IMR-90 (cell line): Measurements from ENCODE around the gene SAT1. TPM values are rescaled to one million over a fixed set of nuclear protein-coding genes. Genes with fewer than 3 reads are reported as not detected.

Experiments
- ATAC-seq: fragments of 200-7000 bp; cut with Tn5 transposase; 2 replicates; pipeline ENCODE4 v1.9.1; 2020; ENCODE audit warnings: low read depth, mild to moderate bottlenecking, moderate library complexity
- BruUV-seq: library from RNA; stranded (reverse); fragments of 400-500 nt; replicated peaks from 2 replicates; lab custom pipeline; 2021; lab: Mats Ljungman, UMichigan
- CTCF ChIA-PET: fragments of 300-600 bp; formaldehyde crosslinking; extraction: SDS; loops from one replicate; lab custom pipeline; 2021; ENCODE audit warnings: antibody characterized with exemption; lab: Yijun Ruan, JAX
- POLR2A ChIA-PET: fragments of 300-600 bp; sonication (Branson Sonifier 250); formaldehyde crosslinking; loops from one replicate; lab custom pipeline; 2022; ENCODE audit warnings: antibody characterized with exemption; ENCODE audit not compliant: unreplicated experiment; lab: Charles Lee
- DNase-seq: peaks from one replicate; pipeline ENCODE4 v3.0.0; 2013
- H2AFZ ChIP-seq: replicated peaks from 2 replicates; pipeline ENCODE3; 2013; ENCODE audit warnings: low read length, mild to moderate bottlenecking; ENCODE audit not compliant: poor library complexity
- H2AK5ac ChIP-seq: 2 replicates; pipeline ENCODE4 v1.6.1; 2013; ENCODE audit warnings: low read depth, low read length, inconsistent platforms
- H2AK9ac ChIP-seq: replicated peaks from 2 replicates; pipeline ENCODE3; 2013; ENCODE audit warnings: mild to moderate bottlenecking, low read depth, low read length, moderate library complexity; ENCODE audit not compliant: poor library complexity
- H2BK120ac ChIP-seq: 2 replicates; pipeline ENCODE4 v1.6.1; 2013; ENCODE audit warnings: low read depth, low read length, inconsistent platforms
- H2BK15ac ChIP-seq: 3 replicates; pipeline ENCODE4 v1.6.1; 2013; ENCODE audit warnings: low read depth, low read length, inconsistent platforms
- H2BK20ac ChIP-seq: 2 replicates; pipeline ENCODE4 v1.6.1; 2013; ENCODE audit warnings: low read depth, mild to moderate bottlenecking, inconsistent platforms, low read length, moderate library complexity
- H2BK5ac ChIP-seq: 2 replicates; pipeline ENCODE4 v1.6.1; 2013; ENCODE audit warnings: mild to moderate bottlenecking, low read depth, low read length, inconsistent platforms; ENCODE audit not compliant: poor library complexity, severe bottlenecking
- H3K14ac ChIP-seq: replicated peaks from 2 replicates; pipeline ENCODE4 v1.6.1; 2013; ENCODE audit warnings: low read depth, low read length, inconsistent platforms
- H3K18ac ChIP-seq: 2 replicates; pipeline ENCODE4 v1.6.1; 2013; ENCODE audit warnings: low read depth, low read length, control low read depth
- H3K23ac ChIP-seq: 2 replicates; pipeline ENCODE4 v1.6.1; 2013; ENCODE audit warnings: low read depth, low read length, inconsistent platforms
- H3K27ac ChIP-seq: 2 replicates; pipeline ENCODE4 v1.5.1; 2013; ENCODE audit warnings: mild to moderate bottlenecking, control low read depth, low read length; ENCODE audit not compliant: insufficient read depth
- H3K27me3 ChIP-seq: 2 replicates; pipeline ENCODE4 v1.6.1; 2013; ENCODE audit warnings: low read length; ENCODE audit not compliant: control insufficient read depth, insufficient read depth
- H3K36me3 ChIP-seq: 2 replicates; pipeline ENCODE4 v1.6.1; 2013; ENCODE audit warnings: low read length, mixed read lengths; ENCODE audit not compliant: control insufficient read depth, insufficient read depth
- H3K4ac ChIP-seq: 2 replicates; pipeline ENCODE4 v1.6.1; 2013; ENCODE audit warnings: low read depth, low read length, inconsistent platforms
- H3K4me1 ChIP-seq: 2 replicates; pipeline ENCODE4 v1.6.1; 2013; ENCODE audit warnings: low read length, mixed read lengths; ENCODE audit not compliant: control insufficient read depth, insufficient read depth
- H3K4me2 ChIP-seq: 2 replicates; pipeline ENCODE4 v1.6.1; 2013; ENCODE audit warnings: low read depth, mild to moderate bottlenecking, control low read depth, low read length, moderate library complexity
- H3K4me3 ChIP-seq: 2 replicates; pipeline ENCODE4 v1.5.1; 2013; ENCODE audit warnings: low read depth, mild to moderate bottlenecking, control low read depth, low read length, moderate library complexity; ENCODE audit not compliant: insufficient read depth
- H3K56ac ChIP-seq: 2 replicates; pipeline ENCODE4 v1.6.1; 2013; ENCODE audit warnings: low read length, inconsistent platforms; ENCODE audit not compliant: insufficient read depth; ENCODE audit errors: extremely low read depth
- H3K79me1 ChIP-seq, 2 experiments: 2 replicates each; pipeline ENCODE4 v1.6.1; 2013; ENCODE audit warnings: low read length in 2 of 2, inconsistent platforms in 1 of 2, low read depth in 1 of 2
- H3K9ac ChIP-seq: 2 replicates; pipeline ENCODE4 v1.6.1; 2013; ENCODE audit warnings: low read depth, low read length, control low read depth
- H3K9me1 ChIP-seq: 2 replicates; pipeline ENCODE4 v1.6.1; 2013; ENCODE audit warnings: low read length, inconsistent platforms; ENCODE audit not compliant: insufficient read depth
- H3K9me3 ChIP-seq: 2 replicates; pipeline ENCODE4 v1.6.1; 2013; ENCODE audit warnings: low read length; ENCODE audit not compliant: control insufficient read depth, insufficient read depth
- H4K20me1 ChIP-seq: 2 replicates; pipeline ENCODE4 v1.6.1; 2013; ENCODE audit warnings: low read length, inconsistent platforms; ENCODE audit not compliant: insufficient read depth
- H4K5ac ChIP-seq: 2 replicates; pipeline ENCODE4 v1.6.1; 2013; ENCODE audit warnings: mild to moderate bottlenecking, low read depth, low read length, control low read depth
- H4K8ac ChIP-seq, 2 experiments: 2 replicates each; pipeline ENCODE4 v1.6.1; 2013; ENCODE audit warnings: low read depth in 2 of 2, low read length in 2 of 2, control low read depth in 1 of 2, inconsistent platforms in 1 of 2
- H4K91ac ChIP-seq: 2 replicates; pipeline ENCODE4 v1.6.1; 2013; ENCODE audit warnings: low read depth, low read length, inconsistent platforms; ENCODE audit not compliant: insufficient read depth
- MAFK ChIP-seq: IDR thresholded peaks from 2 replicates; pipeline ENCODE4 v1.6.1; 2012; ENCODE audit warnings: low read depth, low read length, improper control_type of control experiment
- MAZ ChIP-seq: IDR thresholded peaks from 2 replicates; pipeline ENCODE4 v1.6.1; 2012; ENCODE audit warnings: low read depth, mild to moderate bottlenecking, low read length, improper control_type of control experiment, moderate library complexity, borderline replicate concordance
- WGBS, 2 experiments: methylation state at CpG; one replicate each; pipeline versions ENCODE4 v1.1.5 to v1.1.7; 2013; ENCODE audit warnings: missing lambda C conversion rate in 2 of 2; ENCODE audit not compliant: insufficient read length in 1 of 2; ENCODE audit errors: extremely low coverage in 2 of 2; 5-methylcytosine and 5-hydroxymethylcytosine counted together
- dilution Hi-C: fragments of 300-500 bp; cut with HindIII; formaldehyde crosslinking; loops from one replicate; pipeline ENCODE4 v1.14.3; 2018; ENCODE audit warnings: low sequenced_read_pairs; ENCODE audit not compliant: unreplicated experiment
- in situ Hi-C: fragments of 300-500 bp; cut with MboI; formaldehyde crosslinking; loops from 3 replicates; pipeline ENCODE4 v1.14.3; 2019; ENCODE audit warnings: low sequenced_read_pairs, inconsistent platforms, mixed read lengths
- intact Hi-C: fragments of 100-400 bp; cut with micrococcal nuclease; formaldehyde crosslinking; loops from 2 replicates; pipeline ENCODE4 v1.10.0; 2022
- polyA plus RNA-seq, 3 experiments: library from polyadenylated mRNA; depleted of rRNA; stranded (reverse); fragments of >200 nt; gene quantifications; 2 replicates each; pipeline ENCODE4 v1.2.3, GENCODE V29; 2012; ENCODE audit warnings: low replicate concordance in 1 of 3
- total RNA-seq: library from RNA; depleted of rRNA; stranded (reverse); fragments of >200 nt; gene quantifications from 2 replicates; pipeline ENCODE4 v1.2.3, GENCODE V29; 2012

The SAT1 gene
- total and polyA plus RNA-seq, 2 of the 4 experiments (the other 2 are of a cell fraction), result 55.9 to 92.8 TPM

- CTCF ChIA-PET, result no interaction called here
- Histone ChIP-seq H2AK9ac (no peak overlapping the region), H3K79me1 (no peaks in the 10 kb centered on the region), H2BK20ac (no peak overlapping the region), H4K5ac (no peak overlapping the region), H4K8ac (no peak overlapping the region), H3K4me3 (no peak overlapping the region), H3K36me3 (no peaks in the 10 kb centered on the region), H4K20me1 (no peaks in the 10 kb centered on the region), H3K4me2 (no peak overlapping the region; the same call in 1 of the 2 replicates), H2BK15ac (no peak overlapping the region), H3K9me3 (no peaks in the 10 kb centered on the region), H3K4me1 (no peaks in the 10 kb centered on the region), H3K18ac (no peak overlapping the region), H2AK5ac (no peak overlapping the region), H2AFZ (no peak overlapping the region), H2BK5ac (peak overlapping the region; percentile 7), H3K27me3 (no peaks in the 10 kb centered on the region), H2BK120ac (no peak overlapping the region), H3K4ac (no peak overlapping the region), H3K9me1 (no peaks in the 10 kb centered on the region), H4K91ac (no peak overlapping the region), H3K9ac (no peak overlapping the region), H3K14ac (no peak overlapping the region), H3K27ac (no peak overlapping the region), H3K23ac (no peak overlapping the region), H3K56ac (no peak overlapping the region)
- POLR2A ChIA-PET, result interaction anchor here (0.5 kb wide), 1 partner anchor 16 kb away, joined by 4 read pairs; no protein-coding TSS in a partner anchor
- in situ Hi-C loops, result no loop called here
- intact Hi-C loops, result no loop called here
- TF ChIP-seq MAZ (no peak), MAFK (no peak; the same call in 1 of the 2 replicates)
- no TSS peak for BruUV-seq
- WGBS, 2 experiments, result no CpG with 5 or more reads among the region's 2 CpGs
- dilution Hi-C loops, result no loop called here
- peak; percentile 62 for DNase-seq
- peak; percentile 72 for ATAC-seq
Measured at GRCh38 chrX:23752740-23753415, 30.1 kb upstream of the SAT1 start.
